ENCODE results near the gene NKAPD1.

DNA sequence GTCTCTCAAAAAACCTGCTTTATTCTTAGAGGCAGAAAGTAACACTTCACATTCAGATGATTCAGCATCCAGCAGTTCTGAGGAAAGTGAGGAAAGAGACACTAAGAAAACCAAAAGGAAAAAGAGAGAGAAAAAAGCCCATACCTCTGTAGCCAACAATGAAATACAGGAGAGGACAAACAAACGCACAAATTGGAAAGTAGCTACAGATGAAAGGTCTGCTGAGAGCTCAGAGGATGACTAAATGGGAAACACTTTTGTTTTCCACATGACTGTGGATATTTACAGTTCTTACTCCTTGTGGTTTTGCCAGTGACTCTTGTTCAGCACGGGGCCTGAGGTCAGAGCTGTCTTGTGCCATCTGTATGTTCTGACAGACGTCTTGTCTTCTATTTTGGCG lies 8.6 kb downstream of the NKAPD1 start:
- TF ChIP-seq, protein P1, sequence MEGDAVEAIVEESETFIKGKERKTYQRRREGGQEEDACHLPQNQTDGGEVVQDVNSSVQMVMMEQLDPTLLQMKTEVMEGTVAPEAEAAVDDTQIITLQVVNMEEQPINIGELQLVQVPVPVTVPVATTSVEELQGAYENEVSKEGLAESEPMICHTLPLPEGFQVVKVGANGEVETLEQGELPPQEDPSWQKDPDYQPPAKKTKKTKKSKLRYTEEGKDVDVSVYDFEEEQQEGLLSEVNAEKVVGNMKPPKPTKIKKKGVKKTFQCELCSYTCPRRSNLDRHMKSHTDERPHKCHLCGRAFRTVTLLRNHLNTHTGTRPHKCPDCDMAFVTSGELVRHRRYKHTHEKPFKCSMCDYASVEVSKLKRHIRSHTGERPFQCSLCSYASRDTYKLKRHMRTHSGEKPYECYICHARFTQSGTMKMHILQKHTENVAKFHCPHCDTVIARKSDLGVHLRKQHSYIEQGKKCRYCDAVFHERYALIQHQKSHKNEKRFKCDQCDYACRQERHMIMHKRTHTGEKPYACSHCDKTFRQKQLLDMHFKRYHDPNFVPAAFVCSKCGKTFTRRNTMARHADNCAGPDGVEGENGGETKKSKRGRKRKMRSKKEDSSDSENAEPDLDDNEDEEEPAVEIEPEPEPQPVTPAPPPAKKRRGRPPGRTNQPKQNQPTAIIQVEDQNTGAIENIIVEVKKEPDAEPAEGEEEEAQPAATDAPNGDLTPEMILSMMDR (IDR thresholded peaks at IDR 0.05), result no peak
- TF ChIP-seq POLR2A (IDR thresholded peaks at IDR 0.05) (no peak), POLR2AphosphoS5 (IDR thresholded peaks at IDR 0.05) (no peak)
